Ovary (tissue), 3 donors: Measurements from ENCODE around the gene GRID1.

Source experiments
- CTCF ChIP-seq, 3 donors: fragments of 450-650 bp in 2 of 3; fragments of 200-600 bp in 1 of 3; IDR thresholded peaks; one replicate each; pipeline versions ENCODE4 v1.5.1 to v1.8.0; 2016 to 2022; ENCODE audit warnings: antibody characterized with exemption in 3 of 3, mild to moderate bottlenecking in 1 of 3
- EP300 ChIP-seq: sonication (generic); formaldehyde crosslinking; IDR thresholded peaks from one replicate; pipeline ENCODE4 v1.6.1; 2017; ENCODE audit warnings: antibody characterized with exemption
- POLR2A ChIP-seq: fragments of 450-650 bp; IDR thresholded peaks from one replicate; pipeline ENCODE4 v1.6.1; 2017; ENCODE audit warnings: antibody characterized with exemption, mild to moderate bottlenecking, moderate library complexity
- donor health status: DM: no; HTN: no; CAD: no.

DNA sequence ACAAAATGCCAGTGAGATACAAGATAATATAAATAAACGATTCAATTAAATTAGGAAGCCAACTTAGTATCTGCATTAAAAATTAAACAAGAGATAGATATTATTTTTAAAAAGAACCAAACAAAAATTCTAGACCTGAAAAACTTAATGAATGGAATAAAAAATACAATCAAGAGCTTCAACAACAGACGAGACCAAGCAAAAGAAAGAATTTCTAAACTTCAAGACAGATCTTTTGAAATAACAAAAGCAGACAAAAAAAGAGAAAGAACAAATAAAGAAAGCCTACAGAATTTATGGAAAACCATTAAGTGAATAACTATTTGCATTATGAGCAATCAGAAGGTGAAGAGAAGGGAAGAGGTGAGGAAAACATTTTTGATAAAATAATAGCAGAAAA, 555.2 kb downstream of the GRID1 start:
- no peak for TF ChIP-seq CTCF (IDR thresholded peaks at IDR 0.05)
- no peak for TF ChIP-seq POLR2A
- no peak for TF ChIP-seq EP300
